WTC11 (cell line): ENCODE measurements around the gene MUC20. TPM values are rescaled to one million over a fixed set of nuclear protein-coding genes. Genes with fewer than 3 reads are reported as not detected.

Experiments
- ATAC-seq: fragments of 200-7000 bp; cut with Tn5 transposase; 2 replicates; pipeline ENCODE4 v1.10.0; 2021; ENCODE audit warnings: mild to moderate bottlenecking, moderate library complexity
- CTCF ChIA-PET: fragments of 300-600 bp; sonication (Branson Sonifier 250); formaldehyde crosslinking; loops from one replicate; lab custom pipeline; 2021; ENCODE audit warnings: antibody characterized with exemption; lab: Charles Lee
- POLR2A ChIA-PET: fragments of 350-600 bp; sonication (Branson Sonifier 250); formaldehyde crosslinking; loops from one replicate; lab custom pipeline; 2021; ENCODE audit warnings: antibody characterized with exemption; lab: Charles Lee
- DNase-seq: peaks from one replicate; pipeline ENCODE4 v3.0.0; 2021; ENCODE audit warnings: low spot score
- H3K27ac Mint-ChIP-seq: 2 replicates; pipeline ENCODE4 v1.8.0; 2021; ENCODE audit warnings: mixed read lengths
- H3K27me3 Mint-ChIP-seq: 2 replicates; pipeline ENCODE4 v1.8.0; 2021; ENCODE audit warnings: low read depth, mild to moderate bottlenecking, moderate library complexity, mixed read lengths
- H3K36me3 Mint-ChIP-seq: 2 replicates; pipeline ENCODE4 v1.8.0; 2021; ENCODE audit warnings: mixed read lengths
- H3K4me1 Mint-ChIP-seq: 2 replicates; pipeline ENCODE4 v1.8.0; 2022; ENCODE audit warnings: mixed read lengths
- H3K4me3 Mint-ChIP-seq: 2 replicates; pipeline ENCODE4 v1.8.0; 2021; ENCODE audit warnings: mild to moderate bottlenecking, moderate library complexity, mixed read lengths
- H3K9me3 Mint-ChIP-seq: 2 replicates; pipeline ENCODE4 v1.8.0; 2021; ENCODE audit warnings: mixed read lengths
- E2F1 ChIP-seq: sonication (generic); formaldehyde crosslinking; IDR thresholded peaks from 2 replicates; pipeline ENCODE4 v1.8.0; 2022; ENCODE audit warnings: mild to moderate bottlenecking, missing genetic modification reagents
- FOXK1 ChIP-seq: sonication (generic); formaldehyde crosslinking; IDR thresholded peaks from 2 replicates; pipeline ENCODE4 v1.8.0; 2022; ENCODE audit warnings: mild to moderate bottlenecking, moderate library complexity, missing genetic modification reagents
- GABPB1 ChIP-seq: sonication (generic); formaldehyde crosslinking; IDR thresholded peaks from 2 replicates; pipeline ENCODE4 v1.8.1; 2023; ENCODE audit warnings: mild to moderate bottlenecking, missing genetic modification reagents
- HMGA2 ChIP-seq: fragments of 250-450 bp; sonication (Bioruptor Pico); IDR thresholded peaks from 2 replicates; pipeline ENCODE4 v1.4.0; 2021; ENCODE audit warnings: mild to moderate bottlenecking, moderate library complexity
- JAZF1 ChIP-seq: fragments of 250-450 bp; sonication (Bioruptor Pico); IDR thresholded peaks from 2 replicates; pipeline ENCODE4 v1.9.0; 2021; ENCODE audit warnings: moderate library complexity, mild to moderate bottlenecking, inconsistent platforms
- MYBL2 ChIP-seq: sonication (generic); formaldehyde crosslinking; IDR thresholded peaks from 2 replicates; pipeline ENCODE4 v1.8.1; 2023; ENCODE audit warnings: mild to moderate bottlenecking, moderate library complexity, missing genetic modification reagents
- SP1 ChIP-seq: sonication (generic); formaldehyde crosslinking; conservative IDR thresholded peaks from 2 replicates; pipeline ENCODE4 v1.8.1; 2022; ENCODE audit warnings: missing genetic modification reagents
- TCF7 ChIP-seq: sonication (generic); formaldehyde crosslinking; IDR thresholded peaks from 2 replicates; pipeline ENCODE4 v1.8.0; 2022; ENCODE audit warnings: mild to moderate bottlenecking, low read depth, missing genetic modification reagents, moderate library complexity
- TEAD1 ChIP-seq: sonication (generic); formaldehyde crosslinking; IDR thresholded peaks from 2 replicates; pipeline ENCODE4 v1.8.0; 2022; ENCODE audit warnings: mild to moderate bottlenecking, missing genetic modification reagents
- ZNF263 ChIP-seq: sonication (generic); formaldehyde crosslinking; IDR thresholded peaks from 2 replicates; pipeline ENCODE4 v1.8.1; 2022; ENCODE audit warnings: low read depth, mild to moderate bottlenecking, moderate library complexity, missing genetic modification reagents
- ZNF396 ChIP-seq: fragments of 250-450 bp; sonication (Bioruptor Pico); IDR thresholded peaks from 2 replicates; pipeline ENCODE4 v1.8.0; 2021; ENCODE audit warnings: mild to moderate bottlenecking, moderate library complexity, borderline replicate concordance
- total RNA-seq: library from RNA; stranded (reverse); gene quantifications from 3 replicates; pipeline ENCODE4 v1.2.3, GENCODE V29; 2021
- TF ChIP-seq, protein P1 (sequence below): sonication (generic); formaldehyde crosslinking; IDR thresholded peaks from 2 replicates; pipeline ENCODE4 v1.8.1; 2022; ENCODE audit warnings: mild to moderate bottlenecking, moderate library complexity, missing genetic modification reagents
- TF ChIP-seq, protein P2 (sequence below): sonication (generic); formaldehyde crosslinking; conservative IDR thresholded peaks from 2 replicates; pipeline ENCODE4 v1.8.1; 2023; ENCODE audit warnings: mild to moderate bottlenecking, low read depth, missing genetic modification reagents, moderate library complexity
- TF ChIP-seq, protein P3 (sequence below): fragments of 250-450 bp; sonication (Bioruptor Pico); IDR thresholded peaks from 2 replicates; pipeline ENCODE4 v2.1.2; 2022; ENCODE audit warnings: mild to moderate bottlenecking, moderate library complexity
- TF ChIP-seq, protein P4 (sequence below): sonication (generic); formaldehyde crosslinking; IDR thresholded peaks from 2 replicates; pipeline ENCODE4 v1.8.1; 2023; ENCODE audit warnings: mild to moderate bottlenecking, missing genetic modification reagents
- TF ChIP-seq, protein P5 (sequence below): fragments of 250-450 bp; sonication (Bioruptor Pico); IDR thresholded peaks from 2 replicates; pipeline ENCODE4 v1.8.0; 2021; ENCODE audit warnings: mild to moderate bottlenecking

Gene MUC20
- total RNA-seq, 1 experiment from 2014 or later, result 0.77 TPM

- DNase-seq (no peak), ATAC-seq (no peak)
- Mint-ChIP-seq H3K27me3 (no peaks in the 10 kb centered on the region), H3K4me1 (peaks cover 8% of the 10 kb centered on the region), H3K4me3 (no peak overlapping the region), H3K9me3 (no peaks in the 10 kb centered on the region), H3K36me3 (no peaks in the 10 kb centered on the region), H3K27ac (no peak overlapping the region)
- ChIA-PET POLR2A (interaction anchor here (0.6 to 0.7 kb wide), 2 partner anchors 8 to 103 kb away, joined by 3 to 4 read pairs; no protein-coding TSS in a partner anchor), CTCF (interaction anchor here (0.9 to 1.1 kb wide), 2 partner anchors 135 to 154 kb away, joined by 3 read pairs; no protein-coding TSS in a partner anchor)
- no peak for TF ChIP-seq TCF7
- TF ChIP-seq, protein P1, sequence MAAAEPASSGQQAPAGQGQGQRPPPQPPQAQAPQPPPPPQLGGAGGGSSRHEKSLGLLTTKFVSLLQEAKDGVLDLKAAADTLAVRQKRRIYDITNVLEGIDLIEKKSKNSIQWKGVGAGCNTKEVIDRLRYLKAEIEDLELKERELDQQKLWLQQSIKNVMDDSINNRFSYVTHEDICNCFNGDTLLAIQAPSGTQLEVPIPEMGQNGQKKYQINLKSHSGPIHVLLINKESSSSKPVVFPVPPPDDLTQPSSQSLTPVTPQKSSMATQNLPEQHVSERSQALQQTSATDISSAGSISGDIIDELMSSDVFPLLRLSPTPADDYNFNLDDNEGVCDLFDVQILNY, result no peak
- TF ChIP-seq TEAD1 (CRISPR knock-in tag), result no peak
- no peak for TF ChIP-seq ZNF396
- TF ChIP-seq, protein P2, sequence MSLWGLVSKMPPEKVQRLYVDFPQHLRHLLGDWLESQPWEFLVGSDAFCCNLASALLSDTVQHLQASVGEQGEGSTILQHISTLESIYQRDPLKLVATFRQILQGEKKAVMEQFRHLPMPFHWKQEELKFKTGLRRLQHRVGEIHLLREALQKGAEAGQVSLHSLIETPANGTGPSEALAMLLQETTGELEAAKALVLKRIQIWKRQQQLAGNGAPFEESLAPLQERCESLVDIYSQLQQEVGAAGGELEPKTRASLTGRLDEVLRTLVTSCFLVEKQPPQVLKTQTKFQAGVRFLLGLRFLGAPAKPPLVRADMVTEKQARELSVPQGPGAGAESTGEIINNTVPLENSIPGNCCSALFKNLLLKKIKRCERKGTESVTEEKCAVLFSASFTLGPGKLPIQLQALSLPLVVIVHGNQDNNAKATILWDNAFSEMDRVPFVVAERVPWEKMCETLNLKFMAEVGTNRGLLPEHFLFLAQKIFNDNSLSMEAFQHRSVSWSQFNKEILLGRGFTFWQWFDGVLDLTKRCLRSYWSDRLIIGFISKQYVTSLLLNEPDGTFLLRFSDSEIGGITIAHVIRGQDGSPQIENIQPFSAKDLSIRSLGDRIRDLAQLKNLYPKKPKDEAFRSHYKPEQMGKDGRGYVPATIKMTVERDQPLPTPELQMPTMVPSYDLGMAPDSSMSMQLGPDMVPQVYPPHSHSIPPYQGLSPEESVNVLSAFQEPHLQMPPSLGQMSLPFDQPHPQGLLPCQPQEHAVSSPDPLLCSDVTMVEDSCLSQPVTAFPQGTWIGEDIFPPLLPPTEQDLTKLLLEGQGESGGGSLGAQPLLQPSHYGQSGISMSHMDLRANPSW (CRISPR knock-in tag), result no peak
- no peak for TF ChIP-seq GABPB1 (CRISPR knock-in tag)
- TF ChIP-seq E2F1 (CRISPR knock-in tag), result no peak
- TF ChIP-seq MYBL2, result no peak
- TF ChIP-seq HMGA2 (CRISPR knock-in tag), result no peak
- TF ChIP-seq ZNF263 (CRISPR knock-in tag), result no peak
- TF ChIP-seq FOXK1, result no peak
- no peak for TF ChIP-seq SP1 (CRISPR knock-in tag)
- TF ChIP-seq JAZF1 (CRISPR knock-in tag), result no peak
- TF ChIP-seq, protein P3, sequence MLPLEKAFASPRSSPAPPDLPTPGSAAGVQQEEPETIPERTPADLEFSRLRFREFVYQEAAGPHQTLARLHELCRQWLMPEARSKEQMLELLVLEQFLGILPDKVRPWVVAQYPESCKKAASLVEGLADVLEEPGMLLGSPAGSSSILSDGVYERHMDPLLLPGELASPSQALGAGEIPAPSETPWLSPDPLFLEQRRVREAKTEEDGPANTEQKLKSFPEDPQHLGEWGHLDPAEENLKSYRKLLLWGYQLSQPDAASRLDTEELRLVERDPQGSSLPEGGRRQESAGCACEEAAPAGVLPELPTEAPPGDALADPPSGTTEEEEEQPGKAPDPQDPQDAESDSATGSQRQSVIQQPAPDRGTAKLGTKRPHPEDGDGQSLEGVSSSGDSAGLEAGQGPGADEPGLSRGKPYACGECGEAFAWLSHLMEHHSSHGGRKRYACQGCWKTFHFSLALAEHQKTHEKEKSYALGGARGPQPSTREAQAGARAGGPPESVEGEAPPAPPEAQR (CRISPR knock-in tag), result no peak
- TF ChIP-seq, protein P4, sequence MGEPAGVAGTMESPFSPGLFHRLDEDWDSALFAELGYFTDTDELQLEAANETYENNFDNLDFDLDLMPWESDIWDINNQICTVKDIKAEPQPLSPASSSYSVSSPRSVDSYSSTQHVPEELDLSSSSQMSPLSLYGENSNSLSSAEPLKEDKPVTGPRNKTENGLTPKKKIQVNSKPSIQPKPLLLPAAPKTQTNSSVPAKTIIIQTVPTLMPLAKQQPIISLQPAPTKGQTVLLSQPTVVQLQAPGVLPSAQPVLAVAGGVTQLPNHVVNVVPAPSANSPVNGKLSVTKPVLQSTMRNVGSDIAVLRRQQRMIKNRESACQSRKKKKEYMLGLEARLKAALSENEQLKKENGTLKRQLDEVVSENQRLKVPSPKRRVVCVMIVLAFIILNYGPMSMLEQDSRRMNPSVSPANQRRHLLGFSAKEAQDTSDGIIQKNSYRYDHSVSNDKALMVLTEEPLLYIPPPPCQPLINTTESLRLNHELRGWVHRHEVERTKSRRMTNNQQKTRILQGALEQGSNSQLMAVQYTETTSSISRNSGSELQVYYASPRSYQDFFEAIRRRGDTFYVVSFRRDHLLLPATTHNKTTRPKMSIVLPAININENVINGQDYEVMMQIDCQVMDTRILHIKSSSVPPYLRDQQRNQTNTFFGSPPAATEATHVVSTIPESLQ, result no peak
- TF ChIP-seq, protein P5, sequence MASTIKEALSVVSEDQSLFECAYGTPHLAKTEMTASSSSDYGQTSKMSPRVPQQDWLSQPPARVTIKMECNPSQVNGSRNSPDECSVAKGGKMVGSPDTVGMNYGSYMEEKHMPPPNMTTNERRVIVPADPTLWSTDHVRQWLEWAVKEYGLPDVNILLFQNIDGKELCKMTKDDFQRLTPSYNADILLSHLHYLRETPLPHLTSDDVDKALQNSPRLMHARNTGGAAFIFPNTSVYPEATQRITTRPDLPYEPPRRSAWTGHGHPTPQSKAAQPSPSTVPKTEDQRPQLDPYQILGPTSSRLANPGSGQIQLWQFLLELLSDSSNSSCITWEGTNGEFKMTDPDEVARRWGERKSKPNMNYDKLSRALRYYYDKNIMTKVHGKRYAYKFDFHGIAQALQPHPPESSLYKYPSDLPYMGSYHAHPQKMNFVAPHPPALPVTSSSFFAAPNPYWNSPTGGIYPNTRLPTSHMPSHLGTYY (CRISPR knock-in tag), result no peak
These were observed 39.8 kb downstream of the MUC20 start for GRCh38 chr3:195760345-195761122.
